GM12878 (cell line): Measurements from ENCODE around the gene NOL4L. TPM values are rescaled to one million over a fixed set of nuclear protein-coding genes. Genes with fewer than 3 reads are reported as not detected.

Source experiments
- ATAC-seq: fragments of 200-7000 bp; cut with Tn5 transposase; 3 replicates; pipeline ENCODE4 v1.9.1; 2020; ENCODE audit warnings: mild to moderate bottlenecking, moderate library complexity
- BruUV-seq: library from RNA; stranded (reverse); fragments of 400-500 nt; replicated peaks from 2 replicates; lab custom pipeline; 2021; lab: Mats Ljungman, UMichigan
- CTCF ChIA-PET: fragments of 300-600 bp; sonication (Branson Sonifier 250); formaldehyde crosslinking; extraction: SDS; loops from one replicate; lab custom pipeline; 2021; ENCODE audit warnings: inconsistent platforms; lab: Yijun Ruan, JAX
- POLR2A ChIA-PET: fragments of 350-600 bp; formaldehyde crosslinking; extraction: SDS; loops from one replicate; lab custom pipeline; 2021; ENCODE audit warnings: inconsistent platforms; lab: Charles Lee
- RAD21 ChIA-PET: fragments of 300-600 bp; sonication (Branson Sonifier 250); formaldehyde crosslinking; loops from one replicate; lab custom pipeline; 2023; ENCODE audit warnings: antibody characterized with exemption; ENCODE audit not compliant: unreplicated experiment; lab: Charles Lee
- SMC1A ChIA-PET: fragments of 300-600 bp; sonication (Branson Sonifier 250); formaldehyde crosslinking; loops from one replicate; lab custom pipeline; 2023; ENCODE audit not compliant: unreplicated experiment, uncharacterized antibody; lab: Charles Lee
- DNase-seq: peaks from one replicate; pipeline ENCODE4 v3.0.0-alpha.2; 2011; ENCODE audit warnings: low read depth, low spot score
- FAIRE-seq: peaks from 3 replicates; lab custom pipeline; 2011; peaks lifted over from hg19 to GRCh38; lab: Jason Lieb, UNC
- H2AFZ ChIP-seq: 2 replicates; pipeline ENCODE4 v1.6.0; 2011; ENCODE audit warnings: low read depth, low read length, control low read depth; ENCODE audit not compliant: control insufficient read depth
- H3K27ac ChIP-seq: 2 replicates; pipeline ENCODE4 v1.5.1; 2011; ENCODE audit warnings: control low read depth; ENCODE audit not compliant: control insufficient read depth, insufficient read depth
- H3K27me3 ChIP-seq, 2 experiments: replicated peaks in 1 of 2; 2 replicates each; pipeline versions ENCODE4 v1.6.0 to v1.6.1; 2011; ENCODE audit warnings: low read length in 1 of 2; ENCODE audit not compliant: control insufficient read depth in 2 of 2, insufficient read depth in 2 of 2
- H3K36me3 ChIP-seq, 2 experiments: 2 replicates each; pipeline ENCODE4 v1.5.1; 2011; ENCODE audit warnings: low read length in 1 of 2; ENCODE audit not compliant: control insufficient read depth in 2 of 2, insufficient read depth in 2 of 2
- H3K4me1 ChIP-seq: 2 replicates; pipeline ENCODE4 v1.6.1; 2011; ENCODE audit warnings: mild to moderate bottlenecking, low read length, moderate library complexity, mixed read lengths; ENCODE audit not compliant: control insufficient read depth, insufficient read depth
- H3K4me2 ChIP-seq: 2 replicates; pipeline ENCODE4 v1.6.0; 2011; ENCODE audit warnings: control low read depth; ENCODE audit not compliant: control insufficient read depth, insufficient read depth
- H3K4me3 ChIP-seq: fragments of 200-600 bp; sonication (generic); 2 replicates; pipeline ENCODE4 v1.5.1; 2016
- H3K79me2 ChIP-seq: 2 replicates; pipeline ENCODE4 v1.6.0; 2011; ENCODE audit warnings: low read length; ENCODE audit not compliant: control insufficient read depth, insufficient read depth
- H3K9ac ChIP-seq: 2 replicates; pipeline ENCODE4 v1.8.0; 2011; ENCODE audit warnings: low read length, control low read depth, mixed read lengths; ENCODE audit not compliant: control insufficient read depth, insufficient read depth
- H3K9me3 ChIP-seq: replicated peaks from 3 replicates; pipeline ENCODE4 v1.5.1; 2011; ENCODE audit warnings: mild to moderate bottlenecking, low read length; ENCODE audit not compliant: control insufficient read depth, insufficient read depth
- H4K20me1 ChIP-seq: 2 replicates; pipeline ENCODE4 v1.6.0; 2011; ENCODE audit not compliant: control insufficient read depth, insufficient read depth
- CHD1 ChIP-seq: IDR thresholded peaks from 2 replicates; pipeline ENCODE4 v1.6.1; 2012; ENCODE audit warnings: low read depth, low read length, improper control_type of control experiment
- ESRRA ChIP-seq: IDR thresholded peaks from 2 replicates; pipeline ENCODE4 v1.6.1; 2012; ENCODE audit warnings: mild to moderate bottlenecking, low read length, improper control_type of control experiment
- MEF2A ChIP-seq: IDR thresholded peaks from 2 replicates; pipeline ENCODE4 v1.6.1; 2011; ENCODE audit warnings: low read depth, mild to moderate bottlenecking, low read length, moderate library complexity; ENCODE audit not compliant: insufficient read depth
- SREBF2 ChIP-seq: IDR thresholded peaks from 2 replicates; pipeline ENCODE4 v1.6.1; 2012; ENCODE audit warnings: mild to moderate bottlenecking, low read length
- TARDBP ChIP-seq: IDR thresholded peaks from 2 replicates; pipeline ENCODE4 v1.6.1; 2016; ENCODE audit warnings: borderline replicate concordance
- ZNF384 ChIP-seq: IDR thresholded peaks from 2 replicates; pipeline ENCODE4 v1.6.1; 2012; ENCODE audit warnings: low read depth, mild to moderate bottlenecking, low read length, improper control_type of control experiment, borderline replicate concordance
- WGBS: methylation state at CpG from one replicate; pipeline ENCODE4 v1.1.6; 2016; ENCODE audit warnings: low lambda C conversion rate; ENCODE audit not compliant: insufficient replicate concordance, insufficient coverage; ENCODE audit errors: missing lambda C conversion rate; 5-methylcytosine and 5-hydroxymethylcytosine counted together
- in situ Hi-C: fragments of 300-500 bp; cut with MboI; formaldehyde crosslinking; loops from 9 replicates; pipeline ENCODE4 v1.14.3; 2018; ENCODE audit warnings: mixed read lengths
- intact Hi-C: fragments of 100-400 bp; cut with micrococcal nuclease; formaldehyde crosslinking; loops from one replicate; pipeline ENCODE4 v1.14.2; 2022; ENCODE audit not compliant: unreplicated experiment
- polyA plus RNA-seq, 11 experiments: library from polyadenylated mRNA; depleted of rRNA in 4 of 11; unstranded in 6 of 11; stranded (reverse) in 5 of 11; fragments of >200 nt; fragmentation: Nextera tagmentation in 4 of 11; fragmentation: Illumina TruSeq in 1 of 11; extraction: Ambion mirVana in 4 of 11; extraction: Trizol in 1 of 11; gene quantifications; 1 replicate in 1 of 11; 2 replicates in 10 of 11; pipeline versions ENCODE4 v1.2.1 to v1.2.3, GENCODE V29; 2011 to 2016; ENCODE audit warnings: inconsistent platforms in 2 of 11, missing spikeins in 2 of 11, low read depth in 1 of 11
- total RNA-seq, 4 experiments: library from RNA; depleted of rRNA in 3 of 4; stranded (reverse); fragments of >200 nt in 3 of 4; fragmentation: Illumina TruSeq in 1 of 4; extraction: Trizol in 1 of 4; gene quantifications; 2 replicates each; pipeline versions ENCODE4 v1.2.1 to v1.2.3, GENCODE V29; 2013 to 2021
- TF ChIP-seq, protein P1 (sequence below): fragments of 450-650 bp; IDR thresholded peaks from 2 replicates; pipeline ENCODE4 v1.6.1; 2017; ENCODE audit warnings: low read depth, mild to moderate bottlenecking, moderate library complexity

Gene NOL4L
- total and polyA plus RNA-seq, 10 of the 15 experiments (the other 5 are each of a cell fraction or from before 2014, with no cell fraction given), result 2.3 to 24.0 (median 8.0) TPM

DNA sequence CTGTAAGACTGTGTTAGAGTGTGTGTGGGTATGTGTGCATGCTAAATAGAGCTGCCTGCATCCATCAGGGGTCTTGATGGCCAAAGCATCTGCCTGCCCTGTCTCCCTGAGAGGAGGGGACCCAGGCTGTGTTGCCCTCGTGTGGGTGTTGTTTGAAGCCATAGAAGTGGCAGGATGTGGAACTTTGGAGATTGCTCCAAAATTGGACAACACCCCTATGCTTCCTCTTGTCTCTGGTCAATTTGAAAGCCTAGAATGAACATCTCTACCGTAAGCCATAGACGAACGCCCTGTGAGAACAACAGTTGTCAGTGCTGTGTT, 144.4 kb downstream of the NOL4L start:
- Histone ChIP-seq H4K20me1 (no peaks in the 10 kb centered on the region; the same call in 1 of the 2 replicates), H3K4me2 (no peak overlapping the region), H3K36me3 (peaks cover 24 to 28% of the 10 kb centered on the region in 2 experiments), H3K79me2 (no peaks in the 10 kb centered on the region), H3K27ac (no peak overlapping the region), H3K9ac (no peak overlapping the region), H3K27me3 (no peaks in the 10 kb centered on the region), H3K4me1 (no peaks in the 10 kb centered on the region), H3K9me3 (no peaks in the 10 kb centered on the region), H3K4me3 (no peak overlapping the region), H2AFZ (no peak overlapping the region)
- in situ Hi-C loops (no loop called here), intact Hi-C loops (no loop called here)
- ChIA-PET CTCF (no interaction called here), SMC1A (interaction anchor here (0.9 kb wide), 1 partner anchor 24 kb away, joined by 3 read pairs; no protein-coding TSS in a partner anchor), POLR2A (interaction anchor here (0.5 kb wide), 1 partner anchor 499 kb away, joined by 3 read pairs; no protein-coding TSS in a partner anchor), RAD21 (no interaction called here)
- DNase-seq (no peak), FAIRE-seq (no peak), ATAC-seq (no peak)
- TF ChIP-seq ZNF384, result no peak
- TF ChIP-seq CHD1, result no peak
- TF ChIP-seq SREBF2, result no peak
- no peak for TF ChIP-seq ESRRA
- TF ChIP-seq, protein P1, sequence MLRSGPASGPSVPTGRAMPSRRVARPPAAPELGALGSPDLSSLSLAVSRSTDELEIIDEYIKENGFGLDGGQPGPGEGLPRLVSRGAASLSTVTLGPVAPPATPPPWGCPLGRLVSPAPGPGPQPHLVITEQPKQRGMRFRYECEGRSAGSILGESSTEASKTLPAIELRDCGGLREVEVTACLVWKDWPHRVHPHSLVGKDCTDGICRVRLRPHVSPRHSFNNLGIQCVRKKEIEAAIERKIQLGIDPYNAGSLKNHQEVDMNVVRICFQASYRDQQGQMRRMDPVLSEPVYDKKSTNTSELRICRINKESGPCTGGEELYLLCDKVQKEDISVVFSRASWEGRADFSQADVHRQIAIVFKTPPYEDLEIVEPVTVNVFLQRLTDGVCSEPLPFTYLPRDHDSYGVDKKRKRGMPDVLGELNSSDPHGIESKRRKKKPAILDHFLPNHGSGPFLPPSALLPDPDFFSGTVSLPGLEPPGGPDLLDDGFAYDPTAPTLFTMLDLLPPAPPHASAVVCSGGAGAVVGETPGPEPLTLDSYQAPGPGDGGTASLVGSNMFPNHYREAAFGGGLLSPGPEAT, result no peak
- TF ChIP-seq MEF2A, result no peak
- TF ChIP-seq TARDBP, result no peak
- 88% methylated on average over 4 of the region's 4 CpGs for WGBS
- BruUV-seq, result no TSS peak
